Nephron (organoid): ENCODE results near the gene SLC15A2.

Source experiments
- H3K27ac Mint-ChIP-seq, 3 experiments: 2 replicates each; pipeline ENCODE4 v1.8.0; 2020; ENCODE audit warnings: mixed read lengths in 3 of 3, mild to moderate bottlenecking in 2 of 3, moderate library complexity in 1 of 3
- H3K27me3 Mint-ChIP-seq: 2 replicates; pipeline ENCODE4 v1.8.0; 2021; ENCODE audit warnings: low read depth, mild to moderate bottlenecking, moderate library complexity, mixed read lengths
- H3K36me3 Mint-ChIP-seq: 2 replicates; pipeline ENCODE4 v1.8.0; 2020; ENCODE audit warnings: low read depth, mixed read lengths
- H3K4me1 Mint-ChIP-seq: 2 replicates; pipeline ENCODE4 v1.8.0; 2020; ENCODE audit warnings: mixed read lengths
- H3K4me3 Mint-ChIP-seq, 3 experiments: 2 replicates each; pipeline ENCODE4 v1.8.0; 2020; ENCODE audit warnings: mild to moderate bottlenecking in 3 of 3, mixed read lengths in 3 of 3, moderate library complexity in 2 of 3
- H3K9me3 Mint-ChIP-seq: 2 replicates; pipeline ENCODE4 v1.8.0; 2020; ENCODE audit warnings: mixed read lengths
- TF ChIP-seq, protein P1 (sequence below), 3 experiments: fragments of 200-600 bp; sonication (generic); IDR thresholded peaks; one replicate each; pipeline ENCODE4 v1.5.0; 2021; ENCODE audit warnings: antibody characterized with exemption in 3 of 3; ENCODE audit not compliant: unreplicated experiment in 3 of 3

SLC15A2 gene

DNA sequence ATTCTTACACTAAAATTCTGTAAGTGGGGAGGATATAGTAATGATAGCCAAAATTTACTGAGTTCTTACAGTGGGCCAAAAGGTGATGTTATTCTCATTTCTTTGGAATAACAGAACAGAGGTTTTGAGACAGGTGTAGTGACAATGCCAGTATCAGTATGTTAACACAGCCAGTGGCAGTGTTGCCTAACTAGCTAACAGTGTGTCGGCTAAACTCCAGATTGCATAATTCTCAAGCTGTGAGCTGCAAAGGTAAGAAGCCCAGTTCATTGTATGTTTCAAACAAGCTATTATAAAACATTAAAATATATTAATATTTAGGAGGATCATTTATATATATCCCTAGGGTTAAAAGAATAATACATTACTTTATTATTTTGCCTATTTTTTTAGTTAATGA is 920 bp downstream of the SLC15A2 start:
- Mint-ChIP-seq H3K4me1 (peaks cover 19% of the 10 kb centered on the region), H3K9me3 (no peaks in the 10 kb centered on the region), H3K36me3 (no peaks in the 10 kb centered on the region), H3K27me3 (no peaks in the 10 kb centered on the region), H3K27ac (peak overlapping the region in 2 of 3 experiments; percentile 66 to 88), H3K4me3 (peak overlapping the region in 2 of 3 experiments; percentile 59 to 75)
- TF ChIP-seq, protein P1, sequence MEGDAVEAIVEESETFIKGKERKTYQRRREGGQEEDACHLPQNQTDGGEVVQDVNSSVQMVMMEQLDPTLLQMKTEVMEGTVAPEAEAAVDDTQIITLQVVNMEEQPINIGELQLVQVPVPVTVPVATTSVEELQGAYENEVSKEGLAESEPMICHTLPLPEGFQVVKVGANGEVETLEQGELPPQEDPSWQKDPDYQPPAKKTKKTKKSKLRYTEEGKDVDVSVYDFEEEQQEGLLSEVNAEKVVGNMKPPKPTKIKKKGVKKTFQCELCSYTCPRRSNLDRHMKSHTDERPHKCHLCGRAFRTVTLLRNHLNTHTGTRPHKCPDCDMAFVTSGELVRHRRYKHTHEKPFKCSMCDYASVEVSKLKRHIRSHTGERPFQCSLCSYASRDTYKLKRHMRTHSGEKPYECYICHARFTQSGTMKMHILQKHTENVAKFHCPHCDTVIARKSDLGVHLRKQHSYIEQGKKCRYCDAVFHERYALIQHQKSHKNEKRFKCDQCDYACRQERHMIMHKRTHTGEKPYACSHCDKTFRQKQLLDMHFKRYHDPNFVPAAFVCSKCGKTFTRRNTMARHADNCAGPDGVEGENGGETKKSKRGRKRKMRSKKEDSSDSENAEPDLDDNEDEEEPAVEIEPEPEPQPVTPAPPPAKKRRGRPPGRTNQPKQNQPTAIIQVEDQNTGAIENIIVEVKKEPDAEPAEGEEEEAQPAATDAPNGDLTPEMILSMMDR (IDR thresholded peaks at IDR 0.05; ENCODE audit: unreplicated experiment in 3 of 3) = no peak

DNA sequence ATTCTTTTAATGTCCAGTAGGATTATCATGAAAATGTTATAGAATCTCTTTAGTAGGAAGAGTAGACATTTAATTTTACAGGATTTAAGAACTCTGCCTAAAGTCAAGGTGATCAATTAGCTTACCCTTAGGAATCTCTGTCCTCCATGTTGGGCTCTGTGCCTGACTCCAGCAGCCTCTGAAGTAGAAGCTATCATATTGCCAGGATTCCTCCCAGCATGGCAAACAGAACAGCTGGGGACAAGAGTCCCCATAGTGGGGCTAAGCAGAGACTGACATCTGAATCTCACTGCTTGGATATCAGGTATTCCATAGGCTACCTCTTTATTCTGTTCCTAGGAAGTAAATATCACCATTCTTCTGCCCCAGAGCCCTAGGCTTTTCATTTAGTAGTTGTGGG is 1.5 kb downstream of the SLC15A2 start:
- H3K9me3 Mint-ChIP-seq = no peaks in the 10 kb centered on the region
- no peaks in the 10 kb centered on the region for H3K27me3 Mint-ChIP-seq
- no peak overlapping the region for H3K27ac Mint-ChIP-seq
- H3K36me3 Mint-ChIP-seq = no peaks in the 10 kb centered on the region
- H3K4me3 Mint-ChIP-seq = peak overlapping the region in 1 of 3 experiments; percentile 24
- peaks cover 19% of the 10 kb centered on the region for H3K4me1 Mint-ChIP-seq
- TF ChIP-seq, protein P1 (IDR thresholded peaks at IDR 0.05; ENCODE audit: unreplicated experiment in 3 of 3) = no peak

DNA sequence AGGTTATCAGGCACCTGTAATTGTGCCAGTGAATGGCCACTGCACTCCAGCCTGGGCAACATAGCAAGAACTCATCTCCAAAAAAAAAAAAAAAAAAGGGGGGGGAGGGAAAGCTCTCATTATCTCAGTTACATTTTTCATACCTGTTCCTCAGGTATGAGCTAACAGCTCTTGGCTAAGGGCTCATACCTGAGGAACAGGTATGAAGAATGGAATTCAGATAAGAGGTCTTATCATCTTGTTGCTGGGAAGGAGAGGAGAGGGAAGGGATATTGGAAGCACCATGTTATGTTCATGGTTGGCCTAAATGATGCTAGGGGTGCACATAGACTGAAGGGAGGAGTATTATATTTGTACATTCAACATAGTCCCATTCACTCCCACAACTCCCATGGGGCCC is 2.6 kb downstream of the SLC15A2 start:
- Mint-ChIP-seq H3K9me3 (no peaks in the 10 kb centered on the region), H3K4me3 (no peak overlapping the region), H3K27ac (no peak overlapping the region), H3K27me3 (no peaks in the 10 kb centered on the region), H3K36me3 (no peaks in the 10 kb centered on the region), H3K4me1 (peaks cover 19% of the 10 kb centered on the region)
- TF ChIP-seq, protein P1 (IDR thresholded peaks at IDR 0.05; ENCODE audit: unreplicated experiment in 3 of 3) = no peak

DNA sequence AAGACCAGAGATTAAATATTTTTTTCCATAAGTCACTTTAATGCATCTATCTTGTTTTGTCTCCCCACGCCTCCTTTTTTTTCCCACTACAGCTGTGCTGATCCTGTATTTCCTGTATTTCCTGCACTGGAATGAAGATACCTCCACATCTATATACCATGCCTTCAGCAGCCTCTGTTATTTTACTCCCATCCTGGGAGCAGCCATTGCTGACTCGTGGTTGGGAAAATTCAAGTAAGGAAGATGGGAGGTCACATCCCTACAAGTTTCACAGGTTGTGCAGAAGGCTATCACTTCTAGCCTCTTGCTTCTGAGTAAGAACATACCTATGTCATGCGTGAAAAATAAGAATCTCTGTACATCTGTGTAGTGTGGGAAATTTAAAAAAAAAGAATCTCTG is 3.1 kb downstream of the SLC15A2 start:
- Mint-ChIP-seq H3K4me1 (peaks cover 19% of the 10 kb centered on the region), H3K27ac (no peak overlapping the region), H3K9me3 (no peaks in the 10 kb centered on the region), H3K27me3 (no peaks in the 10 kb centered on the region), H3K4me3 (no peak overlapping the region), H3K36me3 (no peaks in the 10 kb centered on the region)
- TF ChIP-seq, protein P1 (IDR thresholded peaks at IDR 0.05; ENCODE audit: unreplicated experiment in 3 of 3) = no peak

DNA sequence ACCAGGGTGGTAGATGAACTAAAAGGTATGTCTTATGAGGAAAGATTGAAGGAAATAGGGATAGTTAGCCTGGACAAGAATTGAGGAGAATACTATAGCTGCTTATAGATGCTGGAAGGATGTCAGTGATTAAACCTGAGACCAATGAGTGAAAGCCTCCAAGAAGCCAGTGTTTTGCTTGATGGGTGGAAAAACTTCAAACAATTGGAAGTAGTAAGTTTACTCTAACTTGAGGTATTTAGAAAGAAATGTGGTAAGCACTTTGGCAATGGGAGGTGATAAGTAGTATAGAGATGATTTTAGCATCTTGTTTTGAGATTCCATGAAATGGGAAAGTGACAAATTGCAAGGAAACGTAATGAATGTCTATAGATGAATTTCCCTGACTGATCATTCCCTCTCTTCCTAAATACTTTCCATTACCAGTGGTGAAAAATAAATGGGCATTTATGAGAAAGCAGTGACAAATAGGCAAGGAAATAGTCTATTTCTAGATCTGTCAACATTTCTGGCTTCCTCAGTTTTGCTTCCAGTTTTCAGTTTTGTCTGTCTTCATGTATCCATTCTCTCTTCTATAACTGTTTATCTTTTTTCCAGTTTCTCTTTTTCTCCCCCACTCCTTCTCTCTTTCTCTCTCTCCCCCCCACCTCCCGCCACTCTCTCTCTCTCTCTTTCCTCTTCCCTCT is 19.2 kb downstream of the SLC15A2 start:
- H3K27ac Mint-ChIP-seq = no peak overlapping the region
- TF ChIP-seq, protein P1 (IDR thresholded peaks at IDR 0.05; ENCODE audit: unreplicated experiment in 3 of 3) = no peak
- peaks cover 7% of the 10 kb centered on the region for H3K4me1 Mint-ChIP-seq
- no peaks in the 10 kb centered on the region for H3K27me3 Mint-ChIP-seq
- peaks cover 4% of the 10 kb centered on the region for H3K9me3 Mint-ChIP-seq
- H3K4me3 Mint-ChIP-seq = no peak overlapping the region
- peaks cover 15% of the 10 kb centered on the region for H3K36me3 Mint-ChIP-seq
